Stimulated activated CD4-positive, alpha-beta T cell treated with anti-CD3 and anti-CD28 coated beads, Interleukin-15, amount 100 ng/mL, for 1 hour (primary cell): ENCODE results near the gene ABCA7.
A peak's percentile ranks its signal among the peaks of the same experiment; 100 is the strongest.

ENCODE experiments used
- DNase-seq, 2 donors: peaks; one replicate each; pipeline ENCODE4 v3.0.0-alpha.2; 2020; ENCODE audit warnings: low read depth in 1 of 2, low spot score in 1 of 2

The ABCA7 gene

GRCh38 chr19:1037621-1038064 lies 2.3 kb upstream of the ABCA7 start:
- DNase-seq = no peak

GRCh38 chr19:1038978-1039645 lies 795 bp upstream of the ABCA7 start:
- DNase-seq = no peak

- peak; percentile 77 to 80 for DNase-seq
These were observed 767 bp downstream of the ABCA7 start for GRCh38 chr19:1040476-1041271.

- DNase-seq = no peak
These were observed 1.4 kb downstream of the ABCA7 start for GRCh38 chr19:1041272-1041834.

GRCh38 chr19:1041835-1042685 lies 2.2 kb downstream of the ABCA7 start:
- no peak for DNase-seq

GRCh38 chr19:1042689-1043511 lies 3.0 kb downstream of the ABCA7 start:
- DNase-seq = no peak

GRCh38 chr19:1045247-1045603 lies 5.3 kb downstream of the ABCA7 start:
- DNase-seq = no peak

GRCh38 chr19:1046117-1046626 lies 6.3 kb downstream of the ABCA7 start:
- DNase-seq = no peak

- no peak for DNase-seq
These were observed 7.2 kb downstream of the ABCA7 start for GRCh38 chr19:1046836-1047695.

- no peak for DNase-seq
These were observed 7.8 kb downstream of the ABCA7 start for GRCh38 chr19:1047696-1048147.

GRCh38 chr19:1049106-1049505 lies 9.2 kb downstream of the ABCA7 start:
- no peak for DNase-seq

GRCh38 chr19:1049800-1050199 lies 9.9 kb downstream of the ABCA7 start:
- DNase-seq = no peak

GRCh38 chr19:1050989-1051788 lies 11.3 kb downstream of the ABCA7 start:
- DNase-seq = no peak

GRCh38 chr19:1051791-1052190 lies 11.9 kb downstream of the ABCA7 start:
- no peak for DNase-seq

GRCh38 chr19:1052349-1052975 lies 12.6 kb downstream of the ABCA7 start:
- DNase-seq = no peak

- DNase-seq = no peak
These were observed 13.5 kb downstream of the ABCA7 start for GRCh38 chr19:1053176-1054101.
